T-helper 22 cell (primary cell): ENCODE measurements around the gene ADIPOR2.

Experiments used
- DNase-seq: peaks from one replicate; pipeline ENCODE4 v3.0.0-alpha.2; 2020; ENCODE audit warnings: low read depth

ADIPOR2 gene

DNA sequence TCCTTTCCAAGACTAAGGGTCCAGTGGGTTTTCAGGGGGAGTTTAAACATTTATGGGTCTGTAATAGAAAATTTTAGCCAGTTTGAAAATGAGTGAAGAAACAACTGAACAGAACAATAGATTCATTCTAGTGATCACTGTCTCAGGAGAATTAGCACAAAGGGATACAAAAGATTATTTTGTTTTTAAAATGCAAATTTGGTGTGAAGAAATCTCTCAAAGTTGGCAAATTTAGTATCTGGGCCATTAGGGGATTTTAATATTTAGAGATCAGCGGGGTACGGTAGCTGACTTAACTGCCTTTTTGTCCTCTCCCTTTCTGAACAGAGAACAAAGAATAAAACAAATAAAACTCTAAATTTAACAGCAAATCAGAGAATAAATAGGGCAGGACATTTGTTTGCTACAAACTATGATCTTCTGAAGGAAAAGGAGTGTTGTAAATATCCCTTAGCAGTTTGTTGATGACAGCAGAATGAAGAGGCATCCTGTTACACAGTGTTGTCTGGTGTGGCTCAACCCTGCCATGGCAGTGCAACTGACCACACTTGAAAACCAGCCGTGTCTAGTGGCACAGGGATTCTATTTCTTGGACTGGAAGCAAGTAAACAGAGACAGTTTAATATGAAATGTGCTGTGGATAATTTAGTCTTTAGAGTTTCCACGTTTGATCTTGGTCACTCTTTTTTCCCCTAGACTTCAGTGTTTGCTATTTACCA, 83.2 kb downstream of the ADIPOR2 start:
- DNase-seq, result no peak

DNA sequence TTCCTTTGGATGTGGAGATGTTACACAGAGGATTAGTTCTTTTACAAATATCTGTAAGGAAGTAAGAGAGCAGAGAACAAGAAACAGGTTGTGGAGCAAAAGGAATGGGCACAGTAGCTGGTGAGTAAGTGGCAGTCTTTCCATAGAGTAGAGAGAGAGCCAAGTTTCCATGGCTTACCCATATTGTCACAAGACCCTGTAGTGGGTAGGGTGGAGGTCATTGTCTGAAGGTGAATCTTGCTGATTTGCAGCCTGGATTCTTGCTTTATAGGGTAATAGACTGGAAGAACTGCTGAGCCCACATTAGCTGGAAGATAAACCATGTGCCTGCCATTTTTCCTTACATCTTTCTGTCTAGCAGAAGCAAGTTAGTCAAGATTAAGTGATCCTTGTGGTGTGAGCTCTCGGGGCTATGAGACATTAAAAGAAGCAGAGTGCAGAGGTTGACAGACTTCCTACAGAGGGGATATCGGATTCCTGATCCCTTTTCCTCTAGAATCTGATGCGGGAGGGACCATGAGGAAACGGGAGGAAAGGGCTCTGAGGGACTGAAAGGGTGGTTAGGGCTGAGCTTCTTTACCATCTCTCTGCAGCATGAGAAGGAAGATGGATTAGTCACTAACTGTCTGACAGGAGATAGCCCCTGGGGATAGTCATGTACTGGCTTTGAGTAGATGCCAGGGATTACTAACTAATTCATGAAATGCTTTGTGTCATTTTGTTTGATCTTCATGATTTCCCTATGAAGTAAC, 85.5 kb downstream of the ADIPOR2 start:
- no peak for DNase-seq

DNA sequence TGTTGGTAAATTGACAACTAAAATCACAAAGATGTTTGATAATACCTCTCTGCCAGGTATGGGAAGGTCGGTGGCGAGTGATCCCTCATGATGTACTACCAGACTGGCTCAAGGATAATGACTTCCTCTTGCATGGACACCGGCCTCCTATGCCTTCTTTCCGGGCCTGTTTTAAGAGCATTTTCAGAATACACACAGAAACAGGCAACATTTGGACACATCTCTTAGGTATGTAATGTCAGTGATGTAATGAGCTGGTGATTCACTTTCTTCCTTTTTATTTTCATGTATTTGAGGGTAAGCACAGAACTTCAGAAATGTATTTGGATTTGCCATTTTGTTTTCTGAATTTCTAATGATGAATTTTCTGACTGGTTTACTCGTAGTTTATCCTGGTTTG, 86.9 kb downstream of the ADIPOR2 start:
- no peak for DNase-seq

DNA sequence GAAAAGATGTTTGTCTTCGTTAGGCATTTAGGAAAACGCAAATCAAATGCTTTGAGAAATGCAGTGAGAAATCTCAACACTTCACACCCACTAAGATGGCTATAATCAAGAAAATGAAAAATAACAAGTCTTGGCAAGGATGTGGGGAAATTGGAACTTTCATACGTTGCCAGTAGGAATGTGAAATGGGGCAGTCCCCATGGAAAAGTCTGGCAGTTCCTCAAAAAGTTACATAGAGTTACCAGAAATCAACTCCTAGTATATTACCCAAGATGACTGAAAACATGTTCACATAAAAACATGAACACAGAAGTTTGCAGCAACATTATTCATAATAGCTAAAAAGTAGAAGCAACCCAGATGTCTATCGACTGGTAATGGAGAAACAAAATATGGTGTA, 88.0 kb downstream of the ADIPOR2 start:
- DNase-seq, result no peak

DNA sequence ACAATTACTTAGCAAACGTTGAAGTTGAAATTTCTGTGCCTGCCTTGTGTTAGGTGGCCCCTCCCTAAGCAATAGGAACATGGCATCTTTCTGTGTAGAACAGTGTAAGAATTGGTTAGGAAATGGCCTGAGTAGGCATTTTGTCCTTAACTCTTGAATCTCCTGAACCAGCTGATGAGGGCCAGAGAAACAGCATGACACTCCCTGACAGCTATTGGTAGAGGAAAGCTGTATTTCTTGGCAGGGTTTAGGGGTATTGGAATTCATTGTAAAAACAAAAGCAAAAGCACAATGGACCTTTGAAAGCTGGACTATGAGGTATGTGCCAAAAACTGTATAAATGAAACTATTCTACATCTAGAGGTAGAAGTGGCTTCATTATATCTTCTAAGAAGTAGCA, 88.9 kb downstream of the ADIPOR2 start:
- DNase-seq, result no peak

DNA sequence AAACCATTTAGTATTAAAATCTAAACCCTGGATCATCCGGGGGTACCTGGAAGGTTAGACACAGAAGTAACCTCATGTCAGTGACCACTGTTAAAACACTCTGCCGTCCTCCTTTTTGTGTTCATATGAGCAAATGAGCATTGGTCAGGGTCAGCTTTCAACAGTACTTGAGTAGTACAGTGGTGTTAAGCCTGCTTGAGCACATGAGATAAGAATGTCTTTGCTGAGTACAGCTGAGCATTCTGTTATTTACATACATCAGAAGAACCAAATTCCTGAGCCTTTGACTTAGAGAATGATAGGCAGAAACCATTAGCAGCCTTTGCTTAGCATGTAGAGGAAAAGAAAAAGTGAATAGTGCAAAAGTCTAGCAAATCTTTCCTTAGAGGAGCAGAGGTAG, 90.9 kb downstream of the ADIPOR2 start:
- no peak for DNase-seq

DNA sequence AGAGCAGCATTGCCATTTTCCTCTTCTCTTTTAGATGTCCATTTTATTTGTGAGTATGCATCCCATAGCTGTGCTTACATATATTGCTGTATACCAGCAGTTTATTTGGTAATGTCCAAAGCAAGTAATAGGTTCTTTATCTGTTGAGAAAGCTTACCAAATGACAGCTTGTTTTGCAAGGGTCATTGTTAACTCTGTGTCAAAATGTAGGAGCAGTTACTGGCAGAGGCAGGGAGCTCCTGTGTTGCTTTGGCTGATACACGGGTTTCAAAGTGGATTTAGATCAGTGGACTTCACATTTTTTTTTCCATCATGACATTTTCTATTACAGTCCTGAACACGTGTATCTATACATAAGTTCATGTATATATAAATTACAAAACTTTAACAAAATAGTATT, 91.3 kb downstream of the ADIPOR2 start:
- no peak for DNase-seq

DNA sequence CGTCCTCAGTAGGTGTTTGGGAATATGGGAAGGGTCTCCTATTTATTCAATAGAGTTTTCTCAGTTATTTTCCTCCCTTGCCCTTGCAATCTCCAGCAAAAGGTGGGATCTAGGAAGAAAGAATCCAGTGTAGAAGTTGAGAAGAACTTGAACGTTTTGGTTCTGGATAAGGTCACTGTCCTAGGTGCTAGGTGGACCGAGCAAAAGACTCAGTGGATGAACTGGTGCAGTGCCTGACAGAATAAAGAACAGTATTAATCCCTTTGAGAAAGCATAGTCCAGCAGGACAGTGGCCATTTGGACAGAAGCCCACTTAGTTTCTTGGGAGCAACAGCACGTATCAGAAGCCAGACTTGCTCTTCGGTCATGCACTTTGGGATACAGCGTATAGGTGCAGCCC, 96.8 kb downstream of the ADIPOR2 start:
- DNase-seq, result no peak

DNA sequence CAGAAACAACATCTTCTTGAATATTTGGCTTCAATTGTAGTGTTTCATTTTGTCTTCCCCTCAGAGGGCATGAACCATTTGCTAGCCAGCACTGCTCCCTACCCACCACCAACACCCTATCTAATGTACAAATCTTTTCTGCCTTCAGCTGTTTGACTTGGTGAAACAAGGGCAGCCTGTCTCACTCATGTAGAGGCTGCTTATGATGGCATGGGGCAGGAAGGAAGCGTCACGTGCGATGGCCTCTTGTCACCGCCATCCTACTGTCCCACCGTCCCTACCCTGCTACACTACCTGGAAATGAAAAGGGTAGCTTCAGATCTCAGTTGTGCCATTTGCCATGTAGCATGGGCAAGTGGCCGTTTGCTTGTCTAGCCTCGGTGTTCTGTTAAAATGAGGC, 99.6 kb downstream of the ADIPOR2 start:
- no peak for DNase-seq

DNA sequence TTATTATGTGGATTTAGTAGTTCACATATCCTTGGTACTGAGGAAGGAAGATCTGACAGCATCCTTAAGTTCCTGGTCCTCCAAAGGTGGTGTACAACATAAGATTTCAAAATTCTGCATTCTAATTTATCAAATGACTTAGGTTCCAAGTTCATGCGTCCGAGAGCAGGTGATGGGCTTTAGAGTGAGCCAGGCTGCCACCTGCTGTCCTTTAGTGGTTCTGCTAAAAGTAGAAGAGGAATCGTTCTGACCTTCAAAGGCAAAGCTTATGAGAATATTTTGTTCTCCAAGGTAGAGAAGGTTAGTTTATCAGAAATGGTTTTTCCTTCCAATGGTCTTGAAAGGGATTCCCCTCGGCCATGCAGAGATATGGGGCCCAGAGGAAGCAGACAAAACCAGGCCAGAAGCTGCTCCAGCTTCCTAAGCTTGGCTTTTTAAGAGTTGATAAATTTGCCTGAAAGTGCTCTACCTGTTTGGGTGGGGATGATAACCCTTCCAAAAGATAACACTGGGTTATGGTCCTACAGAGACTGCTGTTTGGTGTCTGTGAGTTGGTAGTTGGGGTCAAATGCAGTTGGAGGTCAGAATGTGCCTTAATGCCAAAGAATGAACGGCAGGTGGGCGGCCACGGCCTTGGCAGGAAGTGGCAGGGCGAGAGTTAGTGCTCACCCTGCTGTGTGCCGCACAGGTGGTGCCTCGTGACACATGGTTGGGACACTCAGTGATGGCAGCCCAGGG, 100.4 kb downstream of the ADIPOR2 start:
- DNase-seq, result peak; percentile 33

DNA sequence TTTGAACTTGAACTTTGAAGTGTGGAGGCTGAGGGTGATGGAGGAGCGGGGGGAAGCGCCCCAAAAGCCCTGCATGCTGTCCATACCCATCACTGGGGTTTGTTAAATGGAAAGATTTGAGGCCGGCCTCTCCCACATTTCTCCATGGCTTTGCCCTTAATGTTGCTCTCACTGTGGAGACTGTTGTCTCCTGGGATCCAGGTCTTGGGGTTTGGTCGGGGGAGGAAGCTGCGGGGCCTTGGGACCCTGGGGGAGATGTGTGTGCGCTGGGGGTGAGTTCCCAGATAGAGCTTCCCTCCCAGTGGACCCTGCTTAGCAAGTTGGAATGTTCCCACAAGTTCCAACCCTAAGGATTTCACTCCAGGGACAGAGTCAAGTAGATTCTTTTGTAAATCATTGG, 101.5 kb downstream of the ADIPOR2 start:
- DNase-seq, result no peak

DNA sequence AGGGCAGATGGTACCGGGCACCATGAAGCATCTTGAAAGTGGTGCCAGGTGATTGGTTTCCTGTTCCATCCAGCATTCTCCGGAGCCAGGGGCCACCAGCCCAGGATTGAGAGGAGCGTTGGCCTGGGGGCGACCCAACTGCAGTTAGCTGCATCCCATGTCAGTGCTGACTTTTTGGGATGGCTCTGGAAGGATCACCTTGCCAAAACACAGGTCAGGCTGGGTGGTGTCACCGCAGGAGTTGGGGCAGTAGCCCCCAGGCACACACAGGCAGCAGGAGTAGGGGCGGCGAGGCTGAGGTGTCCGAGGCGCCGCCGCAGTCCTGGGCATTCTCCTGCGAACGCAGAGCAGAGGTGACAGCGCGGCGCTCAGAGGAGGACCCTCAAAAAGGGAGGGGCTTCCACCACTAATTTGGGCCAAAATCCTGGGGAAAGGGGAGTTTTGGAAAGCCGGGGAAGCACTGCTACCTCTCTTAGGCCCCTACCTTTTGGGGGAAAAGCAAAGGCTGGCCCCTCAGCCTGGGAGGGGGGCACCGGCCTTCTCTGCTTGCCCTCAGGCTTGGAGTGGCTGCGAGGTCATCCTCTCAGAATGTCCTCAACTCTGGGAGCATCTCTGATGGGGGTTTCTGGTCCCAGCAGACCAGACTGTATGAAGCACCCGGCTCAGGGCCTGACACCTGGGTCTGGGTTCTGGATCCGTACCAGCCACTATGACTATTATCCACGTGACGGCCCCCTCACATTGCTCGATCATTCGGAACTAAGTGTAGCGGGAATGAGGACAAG, 102.7 kb downstream of the ADIPOR2 start:
- no peak for DNase-seq

DNA sequence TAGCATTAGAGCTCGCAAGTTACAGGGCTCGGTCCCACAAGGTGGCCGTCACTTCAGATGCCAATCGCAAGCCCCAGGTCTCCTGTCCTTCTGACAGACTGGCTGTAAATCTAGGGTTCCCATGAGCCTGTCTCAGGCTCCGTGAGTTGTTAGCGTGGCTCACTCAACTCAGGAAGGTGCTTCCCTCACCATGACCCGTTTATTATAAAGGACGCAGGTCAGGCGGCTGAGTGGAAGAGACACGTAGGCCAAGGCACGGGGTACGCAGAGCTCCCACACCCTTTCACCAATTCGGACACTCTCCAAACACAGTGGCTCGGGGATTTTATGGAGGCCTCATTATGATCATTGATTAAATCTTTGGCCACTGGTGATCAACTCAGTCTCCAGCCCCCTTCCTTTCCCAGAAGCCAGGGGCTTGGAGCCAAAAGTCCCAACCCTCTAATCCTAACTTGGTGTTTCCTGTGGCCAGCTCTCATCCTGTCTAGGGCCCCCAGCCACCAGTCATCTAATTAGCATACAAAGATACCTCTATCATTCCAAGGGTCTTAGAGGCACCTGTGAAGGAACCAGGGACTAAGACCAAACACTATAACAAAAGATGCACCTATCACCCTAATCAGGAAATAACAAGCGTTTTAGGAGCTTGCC, 103.7 kb downstream of the ADIPOR2 start:
- DNase-seq, result no peak

DNA sequence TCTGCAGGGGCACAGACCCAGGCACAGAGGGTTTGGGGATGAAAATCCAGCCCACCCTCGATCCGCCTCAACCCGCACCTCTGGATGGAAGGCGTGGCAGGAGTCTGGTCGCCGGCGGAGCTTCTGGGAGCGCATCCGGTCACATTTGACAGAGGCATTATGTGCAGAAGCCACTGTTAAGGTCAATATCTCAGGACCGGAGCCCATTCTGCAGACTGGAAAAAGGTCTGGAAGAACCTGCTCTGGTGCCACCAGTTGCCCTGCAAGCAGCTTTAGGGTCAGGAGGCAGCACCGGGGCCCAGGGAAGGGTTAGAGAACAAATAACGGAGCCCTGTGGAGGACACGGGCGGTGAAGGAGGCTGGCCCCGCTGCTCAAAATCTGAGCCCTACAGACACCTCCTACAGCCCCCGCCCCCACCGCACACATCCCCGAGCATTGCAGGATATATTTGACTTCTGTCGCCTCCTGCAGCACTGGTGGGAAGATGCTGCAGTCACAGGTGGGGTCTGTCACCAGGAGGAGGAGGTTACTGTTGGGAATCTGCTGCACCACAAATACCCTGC, 104.4 kb downstream of the ADIPOR2 start:
- DNase-seq, result no peak

DNA sequence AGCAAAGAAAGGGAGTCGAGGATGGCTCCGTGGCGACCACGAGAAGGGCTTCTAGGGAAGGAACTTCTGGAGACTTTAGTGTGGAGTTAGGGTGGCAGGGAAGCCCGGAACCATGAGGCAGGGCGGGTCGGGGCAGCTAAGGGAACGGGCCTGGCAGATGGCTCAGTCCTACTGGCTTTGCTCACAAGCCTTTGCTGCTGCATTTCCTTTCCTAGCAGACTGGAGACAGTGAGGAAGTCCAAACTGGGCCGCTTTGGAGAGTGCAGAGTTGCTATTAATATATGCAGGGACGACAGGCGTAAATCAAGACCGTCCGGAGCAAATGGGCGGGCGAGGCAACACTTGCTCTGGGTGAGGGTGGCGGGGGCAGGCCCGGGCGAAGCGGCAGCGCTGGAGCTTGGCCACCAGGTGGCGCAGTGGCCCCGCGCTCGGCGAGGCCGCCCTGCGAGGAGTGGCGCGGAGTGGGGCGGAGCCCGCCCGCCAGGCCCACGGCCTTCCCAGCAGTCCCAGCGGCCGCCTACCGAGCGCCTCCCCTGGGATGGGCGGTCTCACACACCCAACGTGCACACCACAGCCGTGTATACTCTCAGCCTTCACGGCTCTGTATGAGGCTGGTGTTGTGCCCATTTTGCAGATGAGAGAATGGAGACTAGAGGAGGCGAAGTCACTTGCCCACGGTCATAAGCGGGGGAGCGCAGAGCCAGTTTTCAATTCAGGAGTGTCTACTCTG, 105.1 kb downstream of the ADIPOR2 start:
- peak; percentile 87 for DNase-seq

DNA sequence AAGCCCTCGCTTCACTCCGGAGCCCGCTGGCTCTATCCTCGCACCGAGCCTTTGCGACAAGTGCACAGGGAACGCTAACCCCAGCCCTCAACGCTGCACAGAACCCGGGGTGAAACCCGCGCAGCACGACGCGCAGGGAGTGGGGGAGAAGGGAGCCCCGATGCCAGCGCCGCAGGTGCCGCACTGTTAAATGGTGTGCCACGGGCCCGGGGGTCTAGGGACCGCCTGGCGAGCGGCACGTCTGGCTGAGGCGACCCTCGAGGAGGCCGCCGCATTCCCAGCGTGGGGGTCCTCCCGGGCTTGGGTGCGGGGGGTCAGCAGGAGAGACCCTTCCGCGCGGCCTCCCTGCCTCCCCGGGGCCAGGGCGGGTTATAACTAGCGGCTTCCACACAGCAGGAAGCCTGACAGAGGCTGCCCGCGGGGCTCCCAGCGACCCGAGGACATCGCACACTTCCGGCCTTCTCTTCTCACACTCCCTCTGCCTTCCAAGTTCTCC, 105.7 kb downstream of the ADIPOR2 start:
- DNase-seq, result no peak

DNA sequence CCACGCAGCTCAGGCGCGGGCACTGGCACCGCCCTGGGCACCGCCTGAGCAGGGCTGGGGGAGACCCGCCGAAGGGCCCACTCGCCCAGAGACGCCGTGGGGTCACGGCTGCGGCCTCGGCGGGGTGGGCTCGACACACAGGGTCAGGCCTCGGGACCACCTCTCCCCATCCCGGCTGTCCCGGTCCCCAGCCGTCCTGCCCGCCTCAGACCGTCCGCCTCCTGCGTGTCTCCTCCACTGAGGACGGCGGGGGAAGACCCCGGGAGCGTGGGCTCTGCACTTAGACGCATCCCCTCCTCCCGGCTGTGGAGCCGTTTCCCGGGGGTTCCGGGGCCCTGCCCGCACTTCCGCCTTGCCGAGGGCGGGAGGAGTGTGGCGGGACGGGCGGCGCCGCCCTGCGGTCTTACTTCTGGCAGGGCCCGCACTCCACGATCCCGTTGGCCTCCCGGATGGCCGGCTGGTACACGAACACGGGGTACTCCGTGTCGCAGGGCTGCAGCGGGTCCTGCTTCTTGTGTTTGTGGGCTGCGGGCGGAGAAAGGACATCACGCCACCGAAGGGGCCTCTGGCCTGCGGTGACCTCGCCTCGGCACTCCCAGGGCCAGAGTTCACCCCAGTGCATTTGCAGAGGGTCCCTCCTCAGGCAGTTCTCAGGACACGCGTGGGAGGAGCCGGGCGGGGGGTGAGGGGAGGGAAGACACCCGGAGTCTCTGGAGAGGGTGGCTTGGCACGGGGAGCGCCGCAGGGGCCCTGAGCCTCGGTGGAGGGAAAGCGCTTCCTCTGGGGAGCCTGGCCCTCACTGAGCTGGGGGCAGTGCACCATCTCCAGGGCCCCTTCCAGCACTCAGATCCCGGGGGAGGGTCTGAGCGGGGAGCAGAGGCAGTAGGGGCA, 106.4 kb downstream of the ADIPOR2 start:
- peak; percentile 57 for DNase-seq

DNA sequence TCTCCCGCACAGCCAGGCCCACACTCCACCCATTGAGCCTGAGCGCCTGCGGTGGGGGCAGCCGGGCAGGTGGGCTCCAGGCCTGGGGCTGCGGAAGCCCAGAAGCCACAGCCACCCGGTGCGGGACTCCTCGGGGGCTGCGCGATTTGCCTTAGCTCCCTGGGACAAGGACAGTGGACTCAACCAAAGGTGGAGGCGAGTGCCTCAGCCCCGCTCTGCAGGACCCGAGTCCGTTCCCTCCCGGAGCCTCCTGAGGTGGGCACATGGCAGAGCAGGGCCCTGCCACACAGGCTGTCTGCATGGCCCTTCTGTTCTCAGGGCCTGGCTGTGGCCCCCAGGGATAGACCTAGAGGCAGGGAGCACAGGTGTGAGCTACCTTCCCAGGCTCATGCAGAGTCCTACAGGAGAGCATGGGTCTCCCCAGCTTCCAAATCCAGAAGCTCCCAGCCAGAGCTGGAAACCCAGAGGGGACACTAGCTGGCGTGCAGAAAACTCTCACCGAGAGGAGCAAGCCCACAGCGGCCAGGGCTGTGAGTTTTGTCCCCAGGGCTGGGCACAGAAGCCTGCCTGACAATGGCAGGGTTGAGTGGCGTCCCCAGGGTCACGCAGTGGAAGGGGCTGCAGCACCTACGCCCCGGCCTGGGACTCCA, 107.2 kb downstream of the ADIPOR2 start:
- DNase-seq, result no peak

DNA sequence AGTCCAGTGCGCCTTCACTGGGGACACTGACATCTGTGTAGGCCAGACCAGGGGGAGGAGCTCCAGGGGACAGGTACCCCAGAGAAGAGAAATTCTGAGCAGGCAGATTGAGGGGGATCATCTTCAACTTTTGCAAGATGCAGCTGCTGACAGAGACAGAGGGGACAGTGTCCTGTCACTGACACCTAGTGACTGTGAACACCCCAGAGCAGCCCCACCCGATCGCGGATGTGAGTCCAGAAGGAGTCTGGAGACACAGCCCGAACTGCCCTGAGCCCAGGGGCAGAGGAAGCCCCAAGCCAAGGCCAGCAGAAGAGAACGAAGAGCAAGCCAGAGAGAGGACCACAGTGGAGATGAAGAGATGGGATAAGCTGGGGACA, 107.8 kb downstream of the ADIPOR2 start:
- DNase-seq, result no peak
